HepG2 (cell line): Measurements from ENCODE around the gene PPHLN1. TPM values are rescaled to one million over a fixed set of nuclear protein-coding genes. Genes with fewer than 3 reads are reported as not detected.

Source experiments
- ATAC-seq: fragments of 200-7000 bp; cut with Tn5 transposase; 3 replicates; pipeline ENCODE4 v1.9.1; 2020; ENCODE audit warnings: mild to moderate bottlenecking, moderate library complexity
- BruUV-seq: library from RNA; stranded (reverse); fragments of 400-500 nt; replicated peaks from 2 replicates; lab custom pipeline; 2021; lab: Mats Ljungman, UMichigan
- CTCF ChIA-PET: fragments of 300-600 bp; formaldehyde crosslinking; extraction: SDS; loops from one replicate; lab custom pipeline; 2021; ENCODE audit warnings: low total read pairs, inconsistent platforms, low intra/inter-chr PET ratio; lab: Yijun Ruan, JAX
- POLR2A ChIA-PET: fragments of 350-600 bp; sonication (Branson Sonifier 250); formaldehyde crosslinking; loops from one replicate; lab custom pipeline; 2020; ENCODE audit warnings: antibody characterized with exemption, inconsistent platforms; lab: Yijun Ruan, JAX
- DNase-seq: peaks from one replicate; pipeline ENCODE4 v3.0.0-alpha.2; 2015; ENCODE audit warnings: low spot score
- FAIRE-seq: peaks from 3 replicates; lab custom pipeline; 2011; peaks lifted over from hg19 to GRCh38; lab: Jason Lieb, UNC
- H2AFZ ChIP-seq: one replicate; pipeline ENCODE4 v1.6.1; 2011; ENCODE audit warnings: low read length, inconsistent platforms
- H3K27ac ChIP-seq: fragments of 300-600 bp; 3 replicates; pipeline ENCODE4 v1.8.0; 2011; ENCODE audit warnings: mixed run types, mild to moderate bottlenecking, mixed read lengths, low read length, inconsistent platforms; ENCODE audit not compliant: insufficient read depth; ENCODE audit errors: extremely low read length
- H3K27me3 ChIP-seq, 2 experiments: fragments of 200-600 bp in 1 of 2; 2 replicates in 1 of 2; 3 replicates in 1 of 2; pipeline versions ENCODE4 v1.6.0 to v1.8.0; 2011; ENCODE audit warnings: low read length in 2 of 2, mild to moderate bottlenecking in 2 of 2, moderate library complexity in 2 of 2, inconsistent platforms in 1 of 2; ENCODE audit not compliant: insufficient read depth in 2 of 2, control insufficient read depth in 1 of 2
- H3K36me3 ChIP-seq, 2 experiments: fragments of 200-600 bp in 1 of 2; replicated peaks in 1 of 2; 2 replicates in 1 of 2; 3 replicates in 1 of 2; pipeline versions ENCODE4 v1.5.1 to v1.8.0; 2011; ENCODE audit warnings: low read length in 2 of 2, inconsistent platforms in 1 of 2; ENCODE audit not compliant: insufficient read depth in 2 of 2, control insufficient read depth in 1 of 2
- H3K4me1 ChIP-seq: 2 replicates; pipeline ENCODE4 v1.5.1; 2012; ENCODE audit warnings: low read length, inconsistent platforms; ENCODE audit not compliant: insufficient read depth
- H3K4me2 ChIP-seq: 2 replicates; pipeline ENCODE4 v1.6.0; 2011; ENCODE audit warnings: low read depth, low read length, inconsistent platforms
- H3K4me3 ChIP-seq, 3 experiments: fragments of 200-600 bp in 1 of 3; sonication (generic), shearing (Covaris generic) in 1 of 3; replicated peaks in 1 of 3; 2 replicates each; pipeline ENCODE4 v1.5.1; 2011 to 2016; ENCODE audit warnings: low read length in 3 of 3, inconsistent platforms in 2 of 3, low read depth in 2 of 3, mild to moderate bottlenecking in 2 of 3, control low read depth in 1 of 3, mixed read lengths in 1 of 3; ENCODE audit not compliant: insufficient read depth in 1 of 3
- H3K79me2 ChIP-seq: one replicate; pipeline ENCODE4 v1.6.1; 2011; ENCODE audit warnings: low read length, inconsistent platforms; ENCODE audit not compliant: insufficient read depth
- H3K9ac ChIP-seq: 2 replicates; pipeline ENCODE4 v1.6.0; 2011; ENCODE audit warnings: mild to moderate bottlenecking, low read depth, low read length, inconsistent platforms; ENCODE audit not compliant: insufficient read depth
- H3K9me3 ChIP-seq: 2 replicates; pipeline ENCODE4 v1.5.1; 2012; ENCODE audit warnings: mild to moderate bottlenecking, low read length
- H4K20me1 ChIP-seq: 2 replicates; pipeline ENCODE4 v1.6.0; 2011; ENCODE audit warnings: inconsistent platforms, mild to moderate bottlenecking, low read length, moderate library complexity; ENCODE audit not compliant: insufficient read depth
- BHLHE40 ChIP-seq: IDR thresholded peaks from 2 replicates; pipeline ENCODE4 v1.6.1; 2011; ENCODE audit warnings: low read length, improper control_type of control experiment
- HNF4G ChIP-seq, 2 experiments: sonication (generic) in 1 of 2; formaldehyde crosslinking in 1 of 2; IDR thresholded peaks; 2 replicates each; pipeline versions ENCODE4 v1.4.0 to v1.6.1; 2011 to 2020; ENCODE audit warnings: borderline replicate concordance in 2 of 2, low read depth in 2 of 2, mild to moderate bottlenecking in 2 of 2, low read length in 1 of 2, missing genetic modification reagents in 1 of 2, moderate library complexity in 1 of 2
- MBD4 ChIP-seq: IDR thresholded peaks from 2 replicates; pipeline ENCODE4 v1.6.1; 2012; ENCODE audit warnings: low read length, inconsistent platforms, borderline replicate concordance
- STAT5B ChIP-seq: sonication (generic); formaldehyde crosslinking; IDR thresholded peaks from 2 replicates; pipeline ENCODE4 v1.4.0; 2020; ENCODE audit warnings: missing genetic modification reagents
- ZFP36 ChIP-seq: fragments of 150-350 bp; IDR thresholded peaks from 2 replicates; pipeline ENCODE4 v1.6.1; 2018; ENCODE audit warnings: borderline replicate concordance, low read length, low read depth; ENCODE audit not compliant: partially characterized antibody
- ZFP91 ChIP-seq: sonication (generic); formaldehyde crosslinking; IDR thresholded peaks from 2 replicates; pipeline ENCODE4 v1.9.0; 2022; ENCODE audit warnings: missing genetic modification reagents, mild to moderate bottlenecking, borderline replicate concordance
- ZMAT3 ChIP-seq: sonication (generic); formaldehyde crosslinking; conservative IDR thresholded peaks from 2 replicates; pipeline ENCODE4 v1.7.0; 2021; ENCODE audit warnings: missing genetic modification reagents
- ZNF552 ChIP-seq: sonication (generic); formaldehyde crosslinking; IDR thresholded peaks from 2 replicates; pipeline ENCODE4 v1.9.0; 2022; ENCODE audit warnings: missing genetic modification reagents, mild to moderate bottlenecking, borderline replicate concordance
- ZNF652 ChIP-seq: IDR thresholded peaks from 2 replicates; pipeline ENCODE4 v1.6.1; 2016; ENCODE audit warnings: low read depth, borderline replicate concordance
- WGBS: methylation state at CpG from one replicate; pipeline ENCODE4 v1.1.6; 2017; ENCODE audit warnings: low lambda C conversion rate; 5-methylcytosine and 5-hydroxymethylcytosine counted together
- in situ Hi-C: cut with HindIII; loops from 2 replicates; pipeline ENCODE4 v1.10.0; 2017; ENCODE audit warnings: low pct_unique_long_range_greater_than_20kb; ENCODE audit not compliant: extremely low pct_ligation_motif_present
- intact Hi-C: fragments of 100-400 bp; cut with micrococcal nuclease; formaldehyde crosslinking; loops from one replicate; pipeline ENCODE4 v1.10.0; 2022; ENCODE audit not compliant: unreplicated experiment
- polyA plus RNA-seq, 8 experiments: library from polyadenylated mRNA; depleted of rRNA in 3 of 8; stranded (reverse) in 7 of 8; unstranded in 1 of 8; fragments of >200 nt; fragmentation: Illumina TruSeq in 4 of 8; extraction: Trizol in 4 of 8; gene quantifications; 2 replicates each; pipeline versions ENCODE4 v1.2.1 to v1.2.3, GENCODE V29; 2011 to 2016; ENCODE audit warnings: low read depth in 4 of 8, missing spikeins in 1 of 8, mixed read lengths in 1 of 8; ENCODE audit not compliant: insufficient read depth in 1 of 8
- total RNA-seq, 5 experiments: library from RNA; depleted of rRNA; stranded (reverse); fragments of >200 nt; fragmentation: Illumina TruSeq; extraction: Trizol; gene quantifications; 2 replicates each; pipeline ENCODE4 v1.2.3, GENCODE V29; 2016; ENCODE audit warnings: low read depth in 1 of 5

Gene PPHLN1
- total and polyA plus RNA-seq, 2 of the 13 experiments (the other 11 are each of a cell fraction or from before 2014, with no cell fraction given), result 43.4 to 66.0 TPM

DNA sequence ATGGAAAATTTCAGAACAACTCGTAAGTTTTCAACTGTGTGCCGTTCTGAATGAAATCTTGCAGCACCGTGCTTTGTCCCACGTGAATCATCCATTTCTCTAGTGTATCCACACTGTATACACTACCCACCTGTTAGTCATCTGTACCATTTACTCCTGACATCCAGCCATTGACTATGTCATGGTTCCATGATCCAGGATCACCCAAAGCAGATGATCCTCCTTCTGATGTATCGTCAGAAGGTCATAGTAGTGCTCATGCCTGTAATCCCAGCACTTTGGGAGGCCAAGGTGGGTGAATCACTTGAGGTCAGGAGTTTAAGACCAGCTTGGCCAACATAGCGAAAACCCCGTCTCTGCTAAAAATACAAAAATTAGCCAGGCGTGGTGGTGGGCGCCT lies 122.9 kb downstream of the PPHLN1 start (continued):
- no peak for TF ChIP-seq ZFP91 (CRISPR knock-in tag)
- no peak for TF ChIP-seq STAT5B
- TF ChIP-seq BHLHE40, result no peak

- no peak for DNase-seq
- no peaks in the 10 kb centered on the region for H4K20me1 ChIP-seq
- no peak overlapping the region for H3K4me2 ChIP-seq
- BruUV-seq, result no TSS peak
- WGBS, result 100% methylated on average over 1 of the region's 2 CpGs
- no peaks in the 10 kb centered on the region for H3K9me3 ChIP-seq
- intact Hi-C loops (no loop called here), in situ Hi-C loops (no loop called here)
- no peak for FAIRE-seq
- TF ChIP-seq HNF4G (IDR thresholded peaks at IDR 0.05; ENCODE audit: borderline replicate concordance, low read depth, low read length) (no peak), HNF4G (CRISPR knock-in tag; IDR thresholded peaks at IDR 0.05; ENCODE audit: borderline replicate concordance, low read depth) (no peak), ZNF652 (no peak), ZMAT3 (CRISPR knock-in tag) (no peak), ZNF552 (no peak), ZFP36 (no peak), MBD4 (no peak)
- ChIA-PET POLR2A (no interaction called here), CTCF (no interaction called here)
- peaks cover 7% of the 10 kb centered on the region; the same call in 1 of the 2 replicates for H3K4me1 ChIP-seq
- H3K79me2 ChIP-seq, result no peaks in the 10 kb centered on the region
- no peak overlapping the region for H3K27ac ChIP-seq
- H3K4me3 ChIP-seq, result no peak overlapping the region
- no peaks in the 10 kb centered on the region for H3K27me3 ChIP-seq
- ATAC-seq, result no peak
- H3K9ac ChIP-seq, result no peak overlapping the region
- peaks cover 2 to 13% of the 10 kb centered on the region in 2 experiments; a peak in 1 of 5 replicates for H3K36me3 ChIP-seq
- H2AFZ ChIP-seq, result no peak overlapping the region
These were observed 124.3 kb downstream of the PPHLN1 start for GRCh38 chr12:42450248-42450647.
